ENCODE results near the gene CCDC24.

GRCh38 chr1:43985984-43986595, 5.3 kb upstream of the CCDC24 start:
- no peak for TF ChIP-seq CREB1 (IDR thresholded peaks at IDR 0.05; ENCODE audit: low read depth)
- no peak for TF ChIP-seq EP300 (IDR thresholded peaks at IDR 0.05; ENCODE audit: borderline replicate concordance)
- TF ChIP-seq MAX (IDR thresholded peaks at IDR 0.05), result no peak
